NCI-H510A treated with DMSO at 0.1 percent for 48 hours (cell line): Measurements from ENCODE around the gene TRIP13.
"Not testable (repeated sequence)": the region's sequence is repeated elsewhere in the genome, so short reads cannot be mapped to it uniquely, and the experiment has no call there.

ENCODE experiments used
- DNase-seq: peaks from one replicate; lab custom pipeline; 2025; lab: John Stamatoyannopoulos, UW

The TRIP13 gene

GRCh38 chr5:920321-920720 is 27.6 kb downstream of the TRIP13 start:
- DNase-seq = no peak

GRCh38 chr5:921456-922435 is 29.1 kb downstream of the TRIP13 start:
- no peak for DNase-seq

GRCh38 chr5:922436-923280 is 30.0 kb downstream of the TRIP13 start:
- no peak for DNase-seq

GRCh38 chr5:923281-923873 is 30.7 kb downstream of the TRIP13 start:
- peak; percentile 95 for DNase-seq

- DNase-seq = no peak
Observed at GRCh38 chr5:926417-927171, 33.9 kb downstream of the TRIP13 start.

GRCh38 chr5:927172-928015 is 34.7 kb downstream of the TRIP13 start:
- DNase-seq = no peak

- DNase-seq = not testable (repeated sequence)
Observed at GRCh38 chr5:929182-929581, 36.5 kb downstream of the TRIP13 start.

GRCh38 chr5:929596-929995 is 36.9 kb downstream of the TRIP13 start:
- no peak for DNase-seq

GRCh38 chr5:930866-931265 is 38.2 kb downstream of the TRIP13 start:
- DNase-seq = no peak

GRCh38 chr5:931570-932145 is 39.0 kb downstream of the TRIP13 start:
- DNase-seq = no peak

- no peak for DNase-seq
Observed at GRCh38 chr5:932151-932627, 39.5 kb downstream of the TRIP13 start.

GRCh38 chr5:932628-933250 is 40.1 kb downstream of the TRIP13 start:
- DNase-seq = no peak

GRCh38 chr5:933251-933861 is 40.7 kb downstream of the TRIP13 start:
- no peak for DNase-seq

GRCh38 chr5:933951-934350 is 41.3 kb downstream of the TRIP13 start:
- not testable (repeated sequence) for DNase-seq

- DNase-seq = not testable (repeated sequence)
Observed at GRCh38 chr5:934381-934967, 41.8 kb downstream of the TRIP13 start.

- no peak for DNase-seq
Observed at GRCh38 chr5:935510-936084, 42.9 kb downstream of the TRIP13 start.

GRCh38 chr5:936149-937144 is 43.8 kb downstream of the TRIP13 start:
- no peak for DNase-seq
